Thyroid gland (tissue), 4 donors: ENCODE results near the gene CLTA. TPM values are rescaled to one million over a fixed set of nuclear protein-coding genes. Genes with fewer than 3 reads are reported as not detected.
"Not testable (repeated sequence)": the region's sequence is repeated elsewhere in the genome, so short reads cannot be mapped to it uniquely, and the experiment has no call there.

Source experiments
- DNase-seq, 2 donors: peaks; one replicate each; pipeline ENCODE4 v3.0.0-alpha.2; 2019
- H3K27ac ChIP-seq, 3 donors: fragments of 200-600 bp; sonication (generic); 1 replicate in 2 of 3; 2 replicates in 1 of 3; pipeline ENCODE4 v1.5.1; 2016 to 2019; ENCODE audit warnings: mild to moderate bottlenecking in 1 of 3, moderate library complexity in 1 of 3
- H3K27me3 ChIP-seq: fragments of 200-600 bp; sonication (generic); one replicate; pipeline ENCODE4 v1.5.1; 2019
- H3K36me3 ChIP-seq, 2 donors: fragments of 200-600 bp; sonication (generic); one replicate each; pipeline ENCODE4 v1.5.1; 2016 to 2019
- H3K4me1 ChIP-seq, 2 donors: fragments of 200-600 bp; sonication (generic); one replicate each; pipeline ENCODE4 v1.5.1; 2017 to 2019
- H3K4me3 ChIP-seq, 3 donors: fragments of 200-600 bp; sonication (generic); replicated peaks in 1 of 3; 1 replicate in 2 of 3; 2 replicates in 1 of 3; pipeline ENCODE4 v1.5.1; 2016; ENCODE audit warnings: mild to moderate bottlenecking in 1 of 3
- H3K9me3 ChIP-seq: fragments of 200-600 bp; sonication (generic); one replicate; pipeline ENCODE4 v1.5.1; 2017
- POLR2A ChIP-seq, 2 donors: fragments of 450-650 bp; IDR thresholded peaks; one replicate each; pipeline ENCODE4 v1.6.1; 2017; ENCODE audit warnings: antibody characterized with exemption in 2 of 2, mild to moderate bottlenecking in 2 of 2, moderate library complexity in 1 of 2
- WGBS, 2 donors: methylation state at CpG; one replicate each; pipeline ENCODE4 v1.1.5; 2017; 5-methylcytosine and 5-hydroxymethylcytosine counted together
- intact Hi-C: fragments of 100-400 bp; cut with DNase I; formaldehyde crosslinking; loops from one replicate; pipeline ENCODE4 v1.15.1; 2023
- total RNA-seq, 4 donors: library from RNA; depleted of rRNA; stranded (reverse); fragments of >200 nt; gene quantifications; one replicate each; pipeline ENCODE4 v1.2.3, GENCODE V29; 2016
- TF ChIP-seq, protein P1 (sequence below), 6 experiments: fragments of 200-600 bp in 3 of 6; fragments of 450-650 bp in 3 of 6; sonication (generic) in 3 of 6; IDR thresholded peaks; one replicate each; pipeline ENCODE4 v1.5.1; 2016 to 2019; ENCODE audit warnings: antibody characterized with exemption in 6 of 6, mild to moderate bottlenecking in 2 of 6, inconsistent platforms in 1 of 6, moderate library complexity in 1 of 6

The CLTA gene
- total RNA-seq, 4 donors from 2014 or later = 215 to 373 (median 259) TPM

DNA sequence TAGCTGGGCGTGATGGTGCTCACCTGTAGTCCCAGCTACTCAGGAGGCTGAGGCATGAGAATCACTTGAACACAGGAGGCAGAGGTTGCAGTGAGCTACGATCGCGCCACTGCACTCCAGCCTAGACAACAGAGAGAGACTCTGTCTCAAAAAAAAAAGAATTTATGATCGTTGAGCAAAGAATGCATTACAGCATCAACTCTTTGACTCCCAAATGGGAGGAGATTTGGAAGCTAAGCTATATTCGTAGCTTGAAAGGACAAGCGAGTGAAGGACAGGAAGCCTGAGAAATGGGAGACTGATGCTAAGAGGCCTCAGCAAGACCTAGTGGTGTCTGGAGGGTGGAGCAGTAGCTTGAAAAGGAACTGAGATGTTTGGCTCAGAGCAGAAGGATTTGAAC lies 31.8 kb upstream of the CLTA start:
- TF ChIP-seq POLR2A (IDR thresholded peaks at IDR 0.05) = no peak
- TF ChIP-seq, protein P1, sequence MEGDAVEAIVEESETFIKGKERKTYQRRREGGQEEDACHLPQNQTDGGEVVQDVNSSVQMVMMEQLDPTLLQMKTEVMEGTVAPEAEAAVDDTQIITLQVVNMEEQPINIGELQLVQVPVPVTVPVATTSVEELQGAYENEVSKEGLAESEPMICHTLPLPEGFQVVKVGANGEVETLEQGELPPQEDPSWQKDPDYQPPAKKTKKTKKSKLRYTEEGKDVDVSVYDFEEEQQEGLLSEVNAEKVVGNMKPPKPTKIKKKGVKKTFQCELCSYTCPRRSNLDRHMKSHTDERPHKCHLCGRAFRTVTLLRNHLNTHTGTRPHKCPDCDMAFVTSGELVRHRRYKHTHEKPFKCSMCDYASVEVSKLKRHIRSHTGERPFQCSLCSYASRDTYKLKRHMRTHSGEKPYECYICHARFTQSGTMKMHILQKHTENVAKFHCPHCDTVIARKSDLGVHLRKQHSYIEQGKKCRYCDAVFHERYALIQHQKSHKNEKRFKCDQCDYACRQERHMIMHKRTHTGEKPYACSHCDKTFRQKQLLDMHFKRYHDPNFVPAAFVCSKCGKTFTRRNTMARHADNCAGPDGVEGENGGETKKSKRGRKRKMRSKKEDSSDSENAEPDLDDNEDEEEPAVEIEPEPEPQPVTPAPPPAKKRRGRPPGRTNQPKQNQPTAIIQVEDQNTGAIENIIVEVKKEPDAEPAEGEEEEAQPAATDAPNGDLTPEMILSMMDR (IDR thresholded peaks at IDR 0.05) = no peak
- H3K27ac ChIP-seq = peak overlapping the region in 1 of 3 donors; percentile 2
- no peaks in the 10 kb centered on the region for H3K27me3 ChIP-seq
- no peaks in the 10 kb centered on the region for H3K9me3 ChIP-seq
- no peak overlapping the region for H3K4me3 ChIP-seq
- no peak for DNase-seq
- intact Hi-C loops = no loop called here
- no peaks in the 10 kb centered on the region for H3K36me3 ChIP-seq
- peaks cover 8 to 10% of the 10 kb centered on the region in 2 donors for H3K4me1 ChIP-seq
- WGBS, 2 donors = 85 to 87% methylated on average over 7 of the region's 7 CpGs

DNA sequence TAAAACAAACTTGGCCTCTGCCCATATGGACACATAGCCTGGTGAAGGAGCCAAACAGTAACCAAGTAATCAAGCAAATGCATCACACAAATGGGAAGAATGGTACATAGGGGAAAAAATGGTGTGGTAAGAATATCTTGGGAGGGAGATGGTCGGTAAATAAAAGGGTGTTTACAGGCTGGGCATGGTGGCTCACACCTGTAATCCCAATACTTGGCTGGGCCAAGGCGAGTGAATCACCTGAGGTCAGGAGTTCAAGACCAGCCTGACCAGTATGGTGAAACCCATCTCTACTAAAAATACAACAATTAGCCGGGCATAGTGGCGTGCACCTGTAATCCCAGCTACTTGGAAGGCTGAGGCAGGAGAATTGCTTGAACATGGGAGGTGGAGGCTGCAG lies 31.2 kb upstream of the CLTA start:
- 97 to 98% methylated on average over 4 of the region's 4 CpGs for WGBS, 2 donors
- DNase-seq, H3K36me3 ChIP-seq, H3K27ac ChIP-seq, H3K4me3 ChIP-seq, intact Hi-C loops, H3K27me3 ChIP-seq, H3K9me3 ChIP-seq: not testable (repeated sequence)
- peaks cover 8 to 10% of the 10 kb centered on the region in 2 donors for H3K4me1 ChIP-seq

DNA sequence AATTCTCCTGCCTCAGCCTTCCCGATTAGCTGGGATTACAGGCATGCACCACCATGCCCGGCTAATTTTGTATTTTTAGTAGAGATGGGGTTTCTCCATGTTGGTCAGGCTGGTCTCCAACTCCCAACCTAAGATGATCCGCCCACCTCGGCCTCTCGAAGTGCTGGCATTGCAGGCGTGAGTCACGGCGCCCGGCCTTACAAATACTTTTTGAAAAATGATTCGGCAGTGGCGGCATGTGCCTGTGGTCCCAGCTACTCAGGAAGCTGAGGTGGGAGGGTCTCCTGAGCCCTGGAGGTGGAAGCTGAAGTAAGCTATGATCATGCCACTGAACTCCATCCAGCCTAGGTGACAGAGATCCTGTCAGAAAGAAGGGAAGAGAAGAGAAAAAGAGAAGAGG lies 30.6 kb upstream of the CLTA start:
- 80 to 83% methylated on average over 11 of the region's 11 CpGs for WGBS, 2 donors
- not testable (repeated sequence) for H3K27me3 ChIP-seq, H3K4me3 ChIP-seq, H3K27ac ChIP-seq, DNase-seq, H3K36me3 ChIP-seq, H3K9me3 ChIP-seq
- H3K4me1 ChIP-seq = peaks cover 8 to 12% of the 10 kb centered on the region in 2 donors
- intact Hi-C loops = loop anchor here (10.0 kb wide), 1 partner anchor 205 kb away; the partner anchor contains the start of gene OR2S2

DNA sequence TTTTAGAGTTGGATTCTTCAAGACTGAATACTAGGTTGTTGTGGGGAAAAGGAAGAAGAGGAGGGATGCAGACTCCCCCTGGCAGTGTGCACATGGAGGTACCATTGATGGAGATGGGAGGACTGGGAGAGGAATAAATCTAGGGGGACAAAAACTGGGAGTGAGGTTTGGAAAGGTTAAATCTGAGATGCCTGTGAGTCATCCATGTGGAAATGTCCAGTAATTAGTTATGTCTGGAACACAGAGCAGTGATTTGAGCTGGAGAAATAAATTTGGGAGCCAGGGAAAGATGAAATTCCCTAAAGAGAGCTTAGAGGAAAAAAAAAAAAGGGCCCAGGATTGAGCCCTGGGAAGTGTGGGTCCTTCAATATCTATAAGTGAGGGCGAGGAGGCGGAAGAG lies 29.5 kb upstream of the CLTA start:
- TF ChIP-seq POLR2A (IDR thresholded peaks at IDR 0.05) = no peak
- TF ChIP-seq, protein P1 (IDR thresholded peaks at IDR 0.05) = no peak
- Histone ChIP-seq H3K27ac (peak overlapping the region in 1 of 3 donors; percentile 13), H3K4me1 (peaks cover 8 to 19% of the 10 kb centered on the region in 2 donors), H3K27me3 (no peaks in the 10 kb centered on the region), H3K36me3 (no peaks in the 10 kb centered on the region), H3K4me3 (no peak overlapping the region), H3K9me3 (no peaks in the 10 kb centered on the region)
- DNase-seq = no peak
- intact Hi-C loops = loop anchor here (10.0 kb wide), 1 partner anchor 206 kb away; the partner anchor contains the start of gene OR2S2
- WGBS, 2 donors = 84 to 91% methylated on average over 2 of the region's 2 CpGs

DNA sequence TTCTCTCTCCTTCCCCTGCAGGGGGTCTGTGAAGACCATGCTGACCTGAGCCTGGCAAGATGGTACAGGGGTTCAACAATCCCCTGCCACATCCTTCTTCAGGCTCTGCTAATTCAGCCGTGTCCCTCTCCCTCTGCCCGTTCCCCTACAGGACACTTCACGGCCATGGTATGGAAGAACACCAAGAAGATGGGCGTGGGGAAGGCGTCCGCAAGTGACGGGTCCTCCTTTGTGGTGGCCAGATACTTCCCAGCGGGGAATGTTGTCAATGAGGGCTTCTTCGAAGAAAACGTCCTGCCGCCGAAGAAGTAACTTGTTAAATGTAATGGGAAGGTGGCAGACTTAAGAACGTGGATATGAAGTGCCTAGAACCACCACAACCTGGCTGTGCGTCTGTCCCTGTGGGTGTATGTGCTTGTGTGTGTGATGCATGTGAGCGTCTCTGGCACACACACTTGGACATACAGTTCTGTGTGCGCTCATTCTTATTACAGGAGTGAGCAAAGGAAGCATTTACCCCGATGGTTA lies 28.4 kb upstream of the CLTA start:
- WGBS, 2 donors = 93 to 95% methylated on average over 17 of the region's 17 CpGs
- intact Hi-C loops = loop anchor here (10.0 kb wide), 1 partner anchor 207 kb away; the partner anchor contains the start of gene OR2S2
- TF ChIP-seq, protein P1 (IDR thresholded peaks at IDR 0.05) = no peak
- TF ChIP-seq POLR2A (IDR thresholded peaks at IDR 0.05) = no peak
- Histone ChIP-seq H3K27me3 (no peaks in the 10 kb centered on the region), H3K4me3 (no peak overlapping the region), H3K36me3 (no peaks in the 10 kb centered on the region), H3K27ac (no peak overlapping the region), H3K9me3 (no peaks in the 10 kb centered on the region), H3K4me1 (peaks cover 8 to 26% of the 10 kb centered on the region in 2 donors)
- no peak for DNase-seq

DNA sequence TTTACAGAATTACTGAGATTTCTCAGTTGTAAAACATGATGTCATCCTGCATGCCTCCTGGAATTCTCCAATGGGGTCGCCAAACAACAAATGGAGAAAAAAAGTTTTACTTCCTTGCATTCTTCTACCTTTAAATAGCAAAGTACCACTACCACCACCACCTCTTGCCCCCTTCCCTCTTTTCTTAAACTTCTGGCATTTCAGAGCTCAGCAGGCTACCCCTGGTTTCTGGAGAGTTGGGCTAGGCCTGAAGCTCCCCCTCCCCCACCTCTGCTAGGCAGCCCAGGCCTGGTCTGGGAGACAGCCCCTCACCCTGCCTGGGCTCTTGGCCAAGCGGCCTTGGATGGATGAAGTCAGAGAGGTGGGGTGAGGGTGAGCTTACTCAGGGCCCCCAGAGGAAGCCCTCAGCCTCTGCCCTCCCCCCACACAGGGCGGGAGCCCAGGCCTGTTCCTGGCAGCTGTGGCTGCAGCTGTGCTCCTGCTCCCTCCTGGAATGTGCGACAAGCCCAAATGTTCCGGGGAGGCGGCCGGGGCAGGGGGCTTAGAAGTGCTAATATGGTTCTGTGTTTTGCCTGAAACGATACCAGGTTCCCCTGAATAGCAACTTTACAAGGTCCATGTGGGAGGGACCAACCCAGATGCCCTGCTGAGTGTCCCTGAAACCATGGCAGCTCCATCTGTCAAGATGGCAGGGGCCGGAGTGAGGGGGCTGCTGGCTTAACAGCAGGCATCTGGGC lies 27.5 kb upstream of the CLTA start:
- peak; percentile 95 to 96 for DNase-seq
- H3K27me3 ChIP-seq = no peaks in the 10 kb centered on the region
- intact Hi-C loops = loop anchor here (10.0 kb wide), 1 partner anchor 208 kb away; the partner anchor contains the start of gene OR2S2
- peak overlapping the region; percentile 42 to 84 (median 71) for H3K27ac ChIP-seq
- H3K4me3 ChIP-seq = no peak overlapping the region
- H3K36me3 ChIP-seq = no peaks in the 10 kb centered on the region
- H3K9me3 ChIP-seq = no peaks in the 10 kb centered on the region
- 12 to 28% methylated on average over 4 to 8 of the region's 9 CpGs for WGBS, 2 donors
- TF ChIP-seq, protein P1 (IDR thresholded peaks at IDR 0.05) = no peak
- TF ChIP-seq POLR2A (IDR thresholded peaks at IDR 0.05) = peak in 1 of 2 donors; percentile 17
- peaks cover 8 to 26% of the 10 kb centered on the region in 2 donors for H3K4me1 ChIP-seq
